ENCODE data around the gene TRIM31.

- TF ChIP-seq CTCF (IDR thresholded peaks at IDR 0.05) (no peak), POLR2A (IDR thresholded peaks at IDR 0.05) (no peak)
Measured at GRCh38 chr6:30143780-30144179, 30.9 kb upstream of the TRIM31 start.

Data from adrenal gland (tissue), 5 donors.